Vagina (tissue), 2 donors: ENCODE measurements around the gene DENND5A. TPM values are rescaled to one million over a fixed set of nuclear protein-coding genes. Genes with fewer than 3 reads are reported as not detected.

ENCODE experiments used
- DNase-seq, 2 donors: peaks; one replicate each; pipeline ENCODE4 v3.0.0-alpha.2; 2017; ENCODE audit errors: extremely low spot score in 2 of 2
- H3K27ac ChIP-seq: fragments of 200-600 bp; sonication (generic); one replicate; pipeline ENCODE4 v1.5.1; 2019
- H3K27me3 ChIP-seq: fragments of 200-600 bp; sonication (generic); one replicate; pipeline ENCODE4 v1.5.1; 2019
- H3K36me3 ChIP-seq, 2 donors: fragments of 200-600 bp; sonication (generic); one replicate each; pipeline ENCODE4 v1.5.1; 2017 to 2019
- H3K4me1 ChIP-seq: fragments of 200-600 bp; sonication (generic); one replicate; pipeline ENCODE4 v1.5.1; 2019
- H3K4me3 ChIP-seq, 2 donors: fragments of 200-600 bp; sonication (generic); 1 replicate in 1 of 2; 2 replicates in 1 of 2; pipeline ENCODE4 v1.5.1; 2016 to 2019
- H3K9me3 ChIP-seq: fragments of 200-600 bp; sonication (generic); one replicate; pipeline ENCODE4 v1.5.1; 2019
- POLR2A ChIP-seq, 2 donors: fragments of 450-650 bp; IDR thresholded peaks; one replicate each; pipeline ENCODE4 v1.6.1; 2017; ENCODE audit warnings: antibody characterized with exemption in 2 of 2, mild to moderate bottlenecking in 2 of 2, moderate library complexity in 2 of 2
- POLR2AphosphoS5 ChIP-seq, 2 donors: sonication (generic); formaldehyde crosslinking; IDR thresholded peaks; one replicate each; pipeline ENCODE4 v1.9.0; 2017; ENCODE audit warnings: antibody characterized with exemption in 2 of 2, mild to moderate bottlenecking in 2 of 2, low read depth in 1 of 2; ENCODE audit not compliant: insufficient read depth in 1 of 2
- intact Hi-C: fragments of 100-400 bp; cut with DNase I; formaldehyde crosslinking; loops from one replicate; pipeline ENCODE4 v1.15.1; 2023
- microRNA-seq: library from miRNA; unstranded; fragments of <30 nt; microRNA quantifications from one replicate; pipeline ENCODE4, GENCODE V29; 2017; ENCODE audit warnings: borderline number of aligned reads, borderline replicate concordance
- small RNA-seq: library from RNA; depleted of rRNA; stranded (forward); fragments of <200 nt; gene quantifications from one replicate; pipeline ENCODE3, GENCODE V24; 2016
- total RNA-seq: library from RNA; depleted of rRNA; stranded (reverse); fragments of >200 nt; gene quantifications from one replicate; pipeline ENCODE4 v1.2.3, GENCODE V29; 2016
- TF ChIP-seq, protein P1 (sequence below), 3 experiments: fragments of 450-650 bp in 2 of 3; fragments of 200-600 bp in 1 of 3; sonication (generic) in 1 of 3; IDR thresholded peaks; one replicate each; pipeline ENCODE4 v1.5.1; 2017 to 2019; ENCODE audit warnings: antibody characterized with exemption in 3 of 3, mild to moderate bottlenecking in 2 of 3, moderate library complexity in 2 of 3

Gene DENND5A
- total RNA-seq, 1 donor from 2014 or later = 82.0 TPM

DNA sequence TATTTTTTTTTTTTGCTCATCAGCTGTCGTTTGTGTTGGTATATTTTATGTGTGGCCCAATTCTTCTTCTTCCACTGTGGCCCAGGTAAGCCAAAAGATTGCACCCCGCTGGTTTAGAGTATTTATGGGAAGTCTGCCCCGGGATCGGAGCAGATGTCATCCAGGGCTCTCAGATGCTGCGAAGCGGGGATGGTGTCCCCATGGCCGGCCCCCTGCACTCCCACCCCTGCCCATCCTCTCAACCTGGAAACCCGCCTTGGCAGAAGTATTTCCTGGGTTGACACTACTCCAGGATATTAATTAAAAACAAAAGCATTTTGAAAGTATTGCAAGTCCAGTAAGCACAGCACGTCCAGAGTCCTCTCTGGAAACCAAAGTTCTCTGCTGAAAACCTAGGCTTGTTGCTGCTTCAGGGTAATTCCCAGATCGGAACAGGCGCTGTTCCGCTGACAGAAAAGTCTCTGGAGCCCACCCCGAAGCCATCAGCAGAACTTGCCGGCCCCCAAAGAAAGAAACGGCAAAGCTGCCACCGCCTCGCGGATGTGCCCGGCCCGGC, 174.6 kb downstream of the DENND5A start:
- Histone ChIP-seq H3K4me1 (peaks cover 4% of the 10 kb centered on the region), H3K9me3 (no peaks in the 10 kb centered on the region), H3K36me3 (no peaks in the 10 kb centered on the region), H3K27me3 (no peaks in the 10 kb centered on the region), H3K27ac (peak overlapping the region; percentile 25), H3K4me3 (peak overlapping the region; percentile 52 to 80)
- DNase-seq = no peak
- TF ChIP-seq POLR2AphosphoS5 (IDR thresholded peaks at IDR 0.05; ENCODE audit: insufficient read depth in 1 of 2, low read depth in 1 of 2) (no peak), POLR2A (IDR thresholded peaks at IDR 0.05) (no peak)
- TF ChIP-seq, protein P1, sequence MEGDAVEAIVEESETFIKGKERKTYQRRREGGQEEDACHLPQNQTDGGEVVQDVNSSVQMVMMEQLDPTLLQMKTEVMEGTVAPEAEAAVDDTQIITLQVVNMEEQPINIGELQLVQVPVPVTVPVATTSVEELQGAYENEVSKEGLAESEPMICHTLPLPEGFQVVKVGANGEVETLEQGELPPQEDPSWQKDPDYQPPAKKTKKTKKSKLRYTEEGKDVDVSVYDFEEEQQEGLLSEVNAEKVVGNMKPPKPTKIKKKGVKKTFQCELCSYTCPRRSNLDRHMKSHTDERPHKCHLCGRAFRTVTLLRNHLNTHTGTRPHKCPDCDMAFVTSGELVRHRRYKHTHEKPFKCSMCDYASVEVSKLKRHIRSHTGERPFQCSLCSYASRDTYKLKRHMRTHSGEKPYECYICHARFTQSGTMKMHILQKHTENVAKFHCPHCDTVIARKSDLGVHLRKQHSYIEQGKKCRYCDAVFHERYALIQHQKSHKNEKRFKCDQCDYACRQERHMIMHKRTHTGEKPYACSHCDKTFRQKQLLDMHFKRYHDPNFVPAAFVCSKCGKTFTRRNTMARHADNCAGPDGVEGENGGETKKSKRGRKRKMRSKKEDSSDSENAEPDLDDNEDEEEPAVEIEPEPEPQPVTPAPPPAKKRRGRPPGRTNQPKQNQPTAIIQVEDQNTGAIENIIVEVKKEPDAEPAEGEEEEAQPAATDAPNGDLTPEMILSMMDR (IDR thresholded peaks at IDR 0.05) = no peak
- intact Hi-C loops = no loop called here

DNA sequence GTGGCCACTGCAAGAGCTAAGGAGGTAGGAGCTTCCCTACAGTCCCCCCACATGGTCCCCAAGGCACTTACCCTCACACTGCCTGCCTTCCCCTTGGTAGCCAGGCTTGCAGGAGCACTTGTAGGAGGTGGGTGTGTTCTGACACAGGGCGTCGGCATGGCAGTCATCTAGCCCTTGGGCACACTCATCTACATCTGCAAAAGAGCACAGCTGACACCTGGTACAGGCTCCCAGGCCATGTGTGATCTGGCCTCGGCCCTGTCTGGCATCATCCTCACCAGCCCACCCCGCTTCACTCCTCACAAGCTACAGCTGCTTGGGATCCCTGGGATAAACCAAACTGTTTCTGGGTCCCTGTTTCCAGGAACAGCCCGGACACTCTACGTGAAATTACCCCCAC, 175.5 kb downstream of the DENND5A start:
- no peaks in the 10 kb centered on the region for H3K9me3 ChIP-seq
- DNase-seq = no peak
- H3K4me3 ChIP-seq = no peak overlapping the region
- no peak overlapping the region for H3K27ac ChIP-seq
- no peaks in the 10 kb centered on the region for H3K36me3 ChIP-seq
- TF ChIP-seq, protein P1 (IDR thresholded peaks at IDR 0.05) = no peak
- TF ChIP-seq POLR2AphosphoS5 (IDR thresholded peaks at IDR 0.05; ENCODE audit: insufficient read depth in 1 of 2, low read depth in 1 of 2) (no peak), POLR2A (IDR thresholded peaks at IDR 0.05) (no peak)
- intact Hi-C loops = no loop called here
- peaks cover 4% of the 10 kb centered on the region for H3K4me1 ChIP-seq
- H3K27me3 ChIP-seq = no peaks in the 10 kb centered on the region

DNA sequence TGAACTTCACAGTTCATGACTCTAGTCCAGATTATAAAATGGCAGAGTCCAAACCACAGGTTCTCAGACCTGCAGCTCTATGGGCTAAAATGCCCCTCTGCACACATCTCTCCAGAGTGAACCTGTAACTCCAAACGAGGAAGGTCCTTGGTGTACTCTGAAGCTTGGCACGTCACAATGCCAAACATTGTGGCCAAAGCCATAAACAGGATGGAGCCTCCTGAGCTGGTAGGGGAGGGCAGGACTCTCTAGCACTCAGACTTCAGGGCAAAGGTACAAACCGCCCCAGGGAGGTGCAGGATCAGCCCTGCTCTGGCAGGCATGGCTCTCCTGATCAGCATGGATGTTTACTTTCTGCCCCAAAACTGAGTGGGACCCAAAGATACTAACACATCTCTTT, 176.1 kb downstream of the DENND5A start:
- Histone ChIP-seq H3K27ac (no peak overlapping the region), H3K36me3 (no peaks in the 10 kb centered on the region), H3K27me3 (no peaks in the 10 kb centered on the region), H3K4me3 (no peak overlapping the region), H3K4me1 (peaks cover 4% of the 10 kb centered on the region), H3K9me3 (no peaks in the 10 kb centered on the region)
- TF ChIP-seq POLR2AphosphoS5 (IDR thresholded peaks at IDR 0.05; ENCODE audit: insufficient read depth in 1 of 2, low read depth in 1 of 2) = no peak
- TF ChIP-seq, protein P1 (IDR thresholded peaks at IDR 0.05) = no peak
- TF ChIP-seq POLR2A (IDR thresholded peaks at IDR 0.05) = no peak
- no peak for DNase-seq
- intact Hi-C loops = no loop called here

Small RNAs within 50 kb of the gene (microRNA-seq; reads per million reads assigned to microRNA genes)
- gene MIR5691 = not detected

Small RNAs within 50 kb of the gene (small RNA-seq; reads per million reads assigned to genes)
- gene MIR5691 = not detected
- not detected for gene RF00017

Other genes starting within 250 kb of the DENND5A start
- gene SCUBE2, start 173.8 kb downstream of the DENND5A start, total RNA-seq = 36.3 TPM
- 18.9 TPM for gene TMEM41B, start 49.2 kb upstream of the DENND5A start, total RNA-seq
- 64.8 TPM for gene IPO7, start 119.3 kb upstream of the DENND5A start, total RNA-seq
- 36.6 TPM for gene ZNF143, start 195.7 kb upstream of the DENND5A start, total RNA-seq